GM12878 (cell line): ENCODE measurements around the gene ARID3B. TPM values are rescaled to one million over a fixed set of nuclear protein-coding genes. Genes with fewer than 3 reads are reported as not detected.

Source experiments
- ATF2 ChIP-seq: IDR thresholded peaks from 2 replicates; pipeline ENCODE4 v1.6.1; 2012; ENCODE audit warnings: low read length, inconsistent platforms
- BCL11A ChIP-seq: IDR thresholded peaks from 2 replicates; pipeline ENCODE4 v1.6.1; 2011; ENCODE audit warnings: low read depth, low read length
- BMI1 ChIP-seq: fragments of 450-650 bp; IDR thresholded peaks from 2 replicates; pipeline ENCODE4 v1.6.1; 2016; ENCODE audit warnings: mild to moderate bottlenecking, moderate library complexity, borderline replicate concordance
- CBFB ChIP-seq: IDR thresholded peaks from 2 replicates; pipeline ENCODE4 v1.6.1; 2016; ENCODE audit warnings: antibody characterized with exemption, low read depth
- CBX5 ChIP-seq: sonication (generic); IDR thresholded peaks from 2 replicates; pipeline ENCODE4 v1.6.1; 2016; ENCODE audit warnings: low read depth, moderate library complexity, mild to moderate bottlenecking, inconsistent platforms
- CEBPB ChIP-seq, 2 experiments: fragments of 150-350 bp in 1 of 2; IDR thresholded peaks; 2 replicates each; pipeline ENCODE4 v1.6.1; 2012 to 2014; ENCODE audit warnings: low read depth in 2 of 2, low read length in 2 of 2, borderline replicate concordance in 1 of 2, inconsistent platforms in 1 of 2
- E2F4 ChIP-seq: IDR thresholded peaks from 2 replicates; pipeline ENCODE4 v1.6.1; 2012; ENCODE audit warnings: low read depth, low read length, improper control_type of control experiment
- EP300 ChIP-seq, 2 experiments: fragments of 150-350 bp in 1 of 2; IDR thresholded peaks; 2 replicates each; pipeline ENCODE4 v1.6.1; 2011 to 2012; ENCODE audit warnings: low read depth in 2 of 2, low read length in 2 of 2, borderline replicate concordance in 1 of 2, improper control_type of control experiment in 1 of 2, inconsistent platforms in 1 of 2; ENCODE audit not compliant: control insufficient read depth in 1 of 2
- GATAD2B ChIP-seq: fragments of 450-650 bp; conservative IDR thresholded peaks from 2 replicates; pipeline ENCODE4 v1.6.1; 2017; ENCODE audit warnings: low read depth, mild to moderate bottlenecking, moderate library complexity
- HDAC6 ChIP-seq: fragments of 200-600 bp; sonication (generic); IDR thresholded peaks from one replicate; pipeline ENCODE4 v1.8.0; 2017; ENCODE audit warnings: antibody characterized with exemption; ENCODE audit not compliant: unreplicated experiment
- MYC ChIP-seq: IDR thresholded peaks from 2 replicates; pipeline ENCODE4 v1.6.1; 2011; ENCODE audit warnings: mild to moderate bottlenecking, low read length, moderate library complexity, inconsistent platforms; ENCODE audit not compliant: insufficient read depth, insufficient replicate concordance, insufficient read length, severe bottlenecking
- NFYA ChIP-seq: IDR thresholded peaks from 2 replicates; pipeline ENCODE4 v1.6.1; 2011; ENCODE audit warnings: low read depth, mild to moderate bottlenecking, low read length, improper control_type of control experiment, borderline replicate concordance
- PML ChIP-seq: IDR thresholded peaks from 2 replicates; pipeline ENCODE4 v1.6.1; 2012; ENCODE audit warnings: low read length, inconsistent platforms
- POU2F2 ChIP-seq: IDR thresholded peaks from 3 replicates; pipeline ENCODE4 v1.6.1; 2011; ENCODE audit warnings: low read depth, mild to moderate bottlenecking, low read length, borderline replicate concordance
- PRDM15 ChIP-seq: fragments of 450-650 bp; formaldehyde crosslinking; IDR thresholded peaks from 2 replicates; pipeline ENCODE4 v1.4.0; 2020; ENCODE audit warnings: mild to moderate bottlenecking, moderate library complexity
- RELA ChIP-seq: fragments of 450-650 bp; IDR thresholded peaks from 2 replicates; pipeline ENCODE4 v1.8.0; 2014; ENCODE audit warnings: borderline replicate concordance; ENCODE audit not compliant: partially characterized antibody
- SMAD5 ChIP-seq: IDR thresholded peaks from 2 replicates; pipeline ENCODE4 v1.6.1; 2016; ENCODE audit warnings: antibody characterized with exemption, low read depth
- SP1 ChIP-seq: IDR thresholded peaks from one replicate; pipeline ENCODE4 v1.6.1; 2011; ENCODE audit warnings: low read depth, low read length
- SRF ChIP-seq, 2 experiments: IDR thresholded peaks; 2 replicates each; pipeline ENCODE4 v1.6.1; 2011; ENCODE audit warnings: low read depth in 2 of 2, low read length in 2 of 2, mild to moderate bottlenecking in 1 of 2, moderate library complexity in 1 of 2
- WRNIP1 ChIP-seq: IDR thresholded peaks from 2 replicates; pipeline ENCODE4 v1.6.1; 2011; ENCODE audit warnings: low read depth, low read length, improper control_type of control experiment, borderline replicate concordance
- YY1 ChIP-seq: IDR thresholded peaks from 2 replicates; pipeline ENCODE4 v1.6.1; 2011; ENCODE audit warnings: low read depth, mild to moderate bottlenecking, low read length
- ZBED1 ChIP-seq: IDR thresholded peaks from 2 replicates; pipeline ENCODE4 v1.6.1; 2016; ENCODE audit warnings: borderline replicate concordance
- ZNF24 ChIP-seq: fragments of 450-650 bp; IDR thresholded peaks from 2 replicates; pipeline ENCODE4 v1.6.1; 2017; ENCODE audit warnings: antibody characterized with exemption, mild to moderate bottlenecking
- ZNF274 ChIP-seq: IDR thresholded peaks from one replicate; pipeline ENCODE4 v1.8.0; 2011; ENCODE audit not compliant: insufficient read length, insufficient read depth
- polyA plus RNA-seq, 11 experiments: library from polyadenylated mRNA; depleted of rRNA in 4 of 11; unstranded in 6 of 11; stranded (reverse) in 5 of 11; fragments of >200 nt; fragmentation: Nextera tagmentation in 4 of 11; fragmentation: Illumina TruSeq in 1 of 11; extraction: Ambion mirVana in 4 of 11; extraction: Trizol in 1 of 11; gene quantifications; 1 replicate in 1 of 11; 2 replicates in 10 of 11; pipeline versions ENCODE4 v1.2.1 to v1.2.3, GENCODE V29; 2011 to 2016; ENCODE audit warnings: inconsistent platforms in 2 of 11, missing spikeins in 2 of 11, low read depth in 1 of 11
- total RNA-seq, 4 experiments: library from RNA; depleted of rRNA in 3 of 4; stranded (reverse); fragments of >200 nt in 3 of 4; fragmentation: Illumina TruSeq in 1 of 4; extraction: Trizol in 1 of 4; gene quantifications; 2 replicates each; pipeline versions ENCODE4 v1.2.1 to v1.2.3, GENCODE V29; 2013 to 2021

ARID3B gene
- total and polyA plus RNA-seq, 10 of the 15 experiments (the other 5 are each of a cell fraction or from before 2014, with no cell fraction given): 1.1 to 33.4 (median 24.0) TPM

- no peak for TF ChIP-seq BCL11A
- peak; percentile 64 for TF ChIP-seq SP1
- no peak for TF ChIP-seq ZNF274
- TF ChIP-seq YY1: peak; percentile 72; the same call in 1 of the 2 replicates
- TF ChIP-seq BMI1: no peak
- no peak for TF ChIP-seq MYC
- peak; percentile 68 to 76; a peak in 3 of 4 replicates for TF ChIP-seq SRF (IDR thresholded peaks at IDR 0.05; ENCODE audit: low read depth in 2 of 2, low read length in 2 of 2)
- TF ChIP-seq RELA: peak; percentile 73
- no peak for TF ChIP-seq NFYA
- peak; percentile 42; the same call in 1 of the 3 replicates for TF ChIP-seq POU2F2
- no peak for TF ChIP-seq SMAD5
- peak; percentile 88 for TF ChIP-seq ZNF24
- peak; percentile 68; the same call in 1 of the 2 replicates for TF ChIP-seq PML
- peak in 1 of 2 experiments; percentile 11; a peak in 1 of 4 replicates for TF ChIP-seq EP300 (IDR thresholded peaks at IDR 0.05; ENCODE audit: borderline replicate concordance in 1 of 2, control insufficient read depth in 1 of 2, low read depth in 2 of 2, low read length in 2 of 2)
- TF ChIP-seq ZBED1: no peak
- no peak for TF ChIP-seq CBFB
- TF ChIP-seq ATF2: no peak
- TF ChIP-seq HDAC6: no peak
- TF ChIP-seq CBX5: no peak
- peak; percentile 96 for TF ChIP-seq GATAD2B
- TF ChIP-seq CEBPB (IDR thresholded peaks at IDR 0.05; ENCODE audit: borderline replicate concordance in 1 of 2, low read depth in 2 of 2, low read length in 2 of 2): no peak
- TF ChIP-seq E2F4: no peak
- TF ChIP-seq WRNIP1: no peak
- no peak for TF ChIP-seq PRDM15 (CRISPR knock-in tag)
These were observed 74.7 kb downstream of the ARID3B start, which contains the start of gene CLK3 (continued) for GRCh38 chr15:74615508-74616365.
